Liver (tissue), 3 donors: ENCODE data around the gene PTAFR.

Source experiments
- CTCF ChIP-seq: fragments of 150-350 bp; IDR thresholded peaks from 2 replicates; pipeline ENCODE4 v1.5.1; 2017; ENCODE audit warnings: improper control_type of control experiment, low read depth, low read length; ENCODE audit not compliant: missing input control
- FOXA1 ChIP-seq: IDR thresholded peaks from 2 replicates; pipeline ENCODE4 v1.6.1; 2016; ENCODE audit warnings: antibody characterized with exemption
- HNF4G ChIP-seq: IDR thresholded peaks from 2 replicates; pipeline ENCODE4 v1.6.1; 2016; ENCODE audit warnings: antibody characterized with exemption
- JUND ChIP-seq, 2 donors: IDR thresholded peaks; 2 replicates each; pipeline ENCODE4 v1.6.1; 2016; ENCODE audit warnings: antibody characterized with exemption in 2 of 2
- RAD21 ChIP-seq, 2 donors: IDR thresholded peaks; 2 replicates each; pipeline ENCODE4 v1.6.1; 2016; ENCODE audit warnings: antibody characterized with exemption in 2 of 2, mild to moderate bottlenecking in 2 of 2
- SP1 ChIP-seq: IDR thresholded peaks from 2 replicates; pipeline ENCODE4 v1.6.1; 2018; ENCODE audit warnings: antibody characterized with exemption, mild to moderate bottlenecking
- TAF1 ChIP-seq: conservative IDR thresholded peaks from 2 replicates; pipeline ENCODE4 v1.6.1; 2016; ENCODE audit warnings: antibody characterized with exemption, mild to moderate bottlenecking
- YY1 ChIP-seq: IDR thresholded peaks from 2 replicates; pipeline ENCODE4 v1.6.1; 2016; ENCODE audit warnings: antibody characterized with exemption, mild to moderate bottlenecking
- ZBTB33 ChIP-seq: IDR thresholded peaks from 2 replicates; pipeline ENCODE4 v1.6.1; 2016; ENCODE audit warnings: antibody characterized with exemption
- TF ChIP-seq, protein P1 (sequence below): IDR thresholded peaks from 2 replicates; pipeline ENCODE4 v1.6.1; 2016; ENCODE audit warnings: antibody characterized with exemption, mild to moderate bottlenecking
- donor health status: healthy.
- donor health status: healthy.

DNA sequence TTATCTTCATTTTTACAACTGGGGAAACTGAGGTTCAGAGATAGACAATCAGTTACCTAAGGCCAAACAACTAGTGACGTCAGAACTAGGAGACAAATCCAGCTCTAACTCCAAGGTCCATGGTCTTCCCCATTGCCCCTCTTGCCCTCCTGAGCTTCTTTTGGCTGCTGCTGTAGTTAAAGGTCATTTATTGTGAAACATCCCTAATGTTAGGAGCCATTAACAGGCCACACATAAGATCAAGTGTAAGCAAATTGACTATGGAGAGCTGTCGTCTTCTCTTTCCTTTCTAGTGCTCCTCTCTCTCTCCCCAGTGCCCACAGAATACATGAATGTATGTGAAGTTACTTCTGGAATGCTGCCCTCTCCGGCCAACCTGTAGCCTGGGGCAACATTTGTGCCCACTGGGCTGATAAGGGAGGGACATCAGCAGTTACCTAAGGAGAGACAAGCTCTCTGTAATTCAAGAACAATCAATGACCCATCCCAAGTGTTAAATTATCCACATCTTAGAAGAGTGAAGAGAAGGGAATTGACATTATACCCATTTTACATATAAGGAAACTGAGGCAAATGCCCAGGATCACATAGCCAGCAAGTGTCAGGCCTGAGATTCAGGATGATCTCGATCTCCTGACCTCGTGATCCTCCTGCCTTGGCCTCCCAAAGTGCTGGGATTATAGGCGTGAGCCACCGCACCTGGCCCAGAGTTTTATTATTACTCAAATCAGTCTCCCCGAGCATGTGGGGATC lies 40.1 kb downstream of the PTAFR start:
- TF ChIP-seq CTCF (no peak), YY1 (no peak), SP1 (no peak), FOXA1 (no peak), RAD21 (IDR thresholded peaks at IDR 0.05) (no peak), TAF1 (no peak), JUND (IDR thresholded peaks at IDR 0.05) (no peak), HNF4G (no peak), ZBTB33 (no peak)
- TF ChIP-seq, protein P1, sequence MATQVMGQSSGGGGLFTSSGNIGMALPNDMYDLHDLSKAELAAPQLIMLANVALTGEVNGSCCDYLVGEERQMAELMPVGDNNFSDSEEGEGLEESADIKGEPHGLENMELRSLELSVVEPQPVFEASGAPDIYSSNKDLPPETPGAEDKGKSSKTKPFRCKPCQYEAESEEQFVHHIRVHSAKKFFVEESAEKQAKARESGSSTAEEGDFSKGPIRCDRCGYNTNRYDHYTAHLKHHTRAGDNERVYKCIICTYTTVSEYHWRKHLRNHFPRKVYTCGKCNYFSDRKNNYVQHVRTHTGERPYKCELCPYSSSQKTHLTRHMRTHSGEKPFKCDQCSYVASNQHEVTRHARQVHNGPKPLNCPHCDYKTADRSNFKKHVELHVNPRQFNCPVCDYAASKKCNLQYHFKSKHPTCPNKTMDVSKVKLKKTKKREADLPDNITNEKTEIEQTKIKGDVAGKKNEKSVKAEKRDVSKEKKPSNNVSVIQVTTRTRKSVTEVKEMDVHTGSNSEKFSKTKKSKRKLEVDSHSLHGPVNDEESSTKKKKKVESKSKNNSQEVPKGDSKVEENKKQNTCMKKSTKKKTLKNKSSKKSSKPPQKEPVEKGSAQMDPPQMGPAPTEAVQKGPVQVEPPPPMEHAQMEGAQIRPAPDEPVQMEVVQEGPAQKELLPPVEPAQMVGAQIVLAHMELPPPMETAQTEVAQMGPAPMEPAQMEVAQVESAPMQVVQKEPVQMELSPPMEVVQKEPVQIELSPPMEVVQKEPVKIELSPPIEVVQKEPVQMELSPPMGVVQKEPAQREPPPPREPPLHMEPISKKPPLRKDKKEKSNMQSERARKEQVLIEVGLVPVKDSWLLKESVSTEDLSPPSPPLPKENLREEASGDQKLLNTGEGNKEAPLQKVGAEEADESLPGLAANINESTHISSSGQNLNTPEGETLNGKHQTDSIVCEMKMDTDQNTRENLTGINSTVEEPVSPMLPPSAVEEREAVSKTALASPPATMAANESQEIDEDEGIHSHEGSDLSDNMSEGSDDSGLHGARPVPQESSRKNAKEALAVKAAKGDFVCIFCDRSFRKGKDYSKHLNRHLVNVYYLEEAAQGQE = no peak
